GM13977 (cell line): ENCODE data around the gene OR10AD1.

Experiments used
- DNase-seq: peaks from one replicate; pipeline ENCODE4 v3.0.0; 2012; ENCODE audit warnings: low spot score
- in situ Hi-C: fragments of 300-500 bp; cut with MboI; formaldehyde crosslinking; loops from one replicate; pipeline ENCODE4 v1.12.0; 2022; ENCODE audit warnings: low sequenced_read_pairs, low pct_unique_long_range_greater_than_20kb, mixed read lengths, inconsistent platforms; ENCODE audit not compliant: unreplicated experiment
- TF ChIP-seq, protein P1 (sequence below): IDR thresholded peaks from 2 replicates; pipeline ENCODE4 v1.5.1; 2012; ENCODE audit warnings: mild to moderate bottlenecking, control low read depth; ENCODE audit not compliant: insufficient read depth; ENCODE audit errors: extremely low read depth, missing control alignments

Gene OR10AD1

DNA sequence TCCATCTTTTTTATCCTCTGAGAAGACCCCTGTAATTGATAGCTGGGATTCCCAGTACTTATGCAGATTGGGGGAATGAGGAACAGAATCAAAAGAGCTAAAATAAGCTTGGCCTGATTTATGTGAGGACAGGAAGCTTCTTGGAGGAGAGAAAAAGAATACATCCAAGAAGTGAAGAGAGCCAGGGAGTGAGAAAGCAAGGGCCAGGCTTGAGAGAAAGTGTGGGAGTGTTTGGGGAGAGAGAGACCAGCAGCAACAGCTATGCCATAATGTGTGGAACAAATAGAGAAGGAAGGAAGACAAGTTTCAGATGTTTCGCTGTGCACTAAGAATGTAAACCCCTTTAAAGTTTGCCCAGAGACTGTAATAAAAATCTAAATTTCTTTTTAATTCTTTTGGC lies 23.6 kb downstream of the OR10AD1 start:
- in situ Hi-C loops = loop anchor here (25.0 kb wide), 1 partner anchor 433 kb away; no protein-coding TSS in a partner anchor
- DNase-seq = no peak
- TF ChIP-seq, protein P1, sequence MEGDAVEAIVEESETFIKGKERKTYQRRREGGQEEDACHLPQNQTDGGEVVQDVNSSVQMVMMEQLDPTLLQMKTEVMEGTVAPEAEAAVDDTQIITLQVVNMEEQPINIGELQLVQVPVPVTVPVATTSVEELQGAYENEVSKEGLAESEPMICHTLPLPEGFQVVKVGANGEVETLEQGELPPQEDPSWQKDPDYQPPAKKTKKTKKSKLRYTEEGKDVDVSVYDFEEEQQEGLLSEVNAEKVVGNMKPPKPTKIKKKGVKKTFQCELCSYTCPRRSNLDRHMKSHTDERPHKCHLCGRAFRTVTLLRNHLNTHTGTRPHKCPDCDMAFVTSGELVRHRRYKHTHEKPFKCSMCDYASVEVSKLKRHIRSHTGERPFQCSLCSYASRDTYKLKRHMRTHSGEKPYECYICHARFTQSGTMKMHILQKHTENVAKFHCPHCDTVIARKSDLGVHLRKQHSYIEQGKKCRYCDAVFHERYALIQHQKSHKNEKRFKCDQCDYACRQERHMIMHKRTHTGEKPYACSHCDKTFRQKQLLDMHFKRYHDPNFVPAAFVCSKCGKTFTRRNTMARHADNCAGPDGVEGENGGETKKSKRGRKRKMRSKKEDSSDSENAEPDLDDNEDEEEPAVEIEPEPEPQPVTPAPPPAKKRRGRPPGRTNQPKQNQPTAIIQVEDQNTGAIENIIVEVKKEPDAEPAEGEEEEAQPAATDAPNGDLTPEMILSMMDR = no peak

DNA sequence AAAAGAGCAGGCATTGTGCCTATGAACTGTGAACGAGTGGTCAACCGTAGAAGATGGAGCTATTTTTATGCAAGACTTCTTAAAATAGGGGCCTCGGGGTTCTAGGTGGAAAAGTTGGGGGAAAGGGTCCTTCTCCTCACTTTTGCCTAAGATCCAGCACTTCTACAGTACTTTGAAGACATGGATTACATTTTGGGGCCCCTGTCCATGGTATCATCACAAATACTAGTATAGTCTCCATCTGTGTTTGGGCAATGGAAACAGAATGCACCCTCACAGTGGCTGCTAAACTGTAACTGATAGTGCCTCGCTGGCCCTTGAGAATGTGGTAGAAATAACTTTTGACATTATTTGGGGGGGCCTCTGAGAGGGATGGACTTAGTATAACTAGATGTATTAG lies 25.1 kb downstream of the OR10AD1 start:
- in situ Hi-C loops = loop anchor here (25.0 kb wide), 1 partner anchor 434 kb away; no protein-coding TSS in a partner anchor
- DNase-seq = no peak
- TF ChIP-seq, protein P1 = no peak

DNA sequence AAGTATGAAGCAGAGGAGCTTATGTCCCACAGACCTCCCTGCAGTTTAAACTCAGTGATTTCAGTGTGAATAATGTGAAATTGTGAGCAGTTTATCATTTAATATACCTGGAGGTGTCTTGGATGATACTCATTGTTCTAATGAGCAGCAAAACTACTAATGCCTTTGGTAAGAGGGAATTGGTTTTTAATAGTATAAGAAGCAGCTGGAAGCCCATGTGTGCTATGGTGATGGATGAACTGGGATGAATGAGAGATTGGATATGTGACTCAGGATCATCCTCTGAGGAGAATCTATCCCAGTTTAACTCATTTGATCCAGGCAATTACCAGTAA lies 26.7 kb downstream of the OR10AD1 start:
- in situ Hi-C loops = loop anchor here (25.0 kb wide), 1 partner anchor 436 kb away; no protein-coding TSS in a partner anchor
- TF ChIP-seq, protein P1 = no peak
- no peak for DNase-seq

DNA sequence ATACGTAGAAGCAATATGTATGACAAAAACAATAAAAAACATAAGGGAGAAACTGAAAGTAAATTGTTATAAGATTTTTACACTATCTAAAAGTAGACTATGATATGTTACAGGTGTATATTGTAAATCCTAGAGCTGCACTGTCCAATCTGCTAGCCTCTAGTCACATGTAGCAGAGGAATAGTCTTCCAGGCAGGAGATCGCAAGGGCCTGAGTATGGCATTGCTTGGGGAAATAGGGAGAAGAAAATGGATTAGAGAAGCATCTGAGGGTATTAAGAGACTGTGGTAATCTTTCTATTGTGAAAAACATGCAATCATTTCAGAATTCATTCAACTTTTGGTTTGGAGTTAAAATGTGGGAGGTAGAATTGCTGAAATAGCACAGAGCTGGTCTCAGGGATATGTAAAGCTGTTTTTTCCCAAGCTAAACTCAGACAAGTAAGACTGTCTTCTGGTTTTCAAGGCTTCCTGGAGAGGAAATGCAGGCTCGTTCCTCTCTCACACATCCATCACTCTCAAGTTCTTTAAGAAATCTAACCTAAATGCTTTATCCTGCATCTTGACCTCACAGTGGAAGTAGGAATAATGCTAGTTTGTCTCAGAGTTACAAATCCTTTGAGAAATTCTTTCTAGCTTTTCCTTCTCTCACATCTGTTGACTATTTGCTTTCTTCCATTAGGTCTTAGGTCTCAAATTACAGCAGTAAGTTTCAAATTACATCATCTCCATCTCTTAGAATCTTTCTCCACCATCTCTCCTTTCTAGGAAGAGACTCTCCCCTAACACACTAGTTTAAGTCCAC lies 27.3 kb downstream of the OR10AD1 start:
- no peak for DNase-seq
- TF ChIP-seq, protein P1 = no peak
- in situ Hi-C loops = loop anchor here (25.0 kb wide), 1 partner anchor 436 kb away; no protein-coding TSS in a partner anchor

DNA sequence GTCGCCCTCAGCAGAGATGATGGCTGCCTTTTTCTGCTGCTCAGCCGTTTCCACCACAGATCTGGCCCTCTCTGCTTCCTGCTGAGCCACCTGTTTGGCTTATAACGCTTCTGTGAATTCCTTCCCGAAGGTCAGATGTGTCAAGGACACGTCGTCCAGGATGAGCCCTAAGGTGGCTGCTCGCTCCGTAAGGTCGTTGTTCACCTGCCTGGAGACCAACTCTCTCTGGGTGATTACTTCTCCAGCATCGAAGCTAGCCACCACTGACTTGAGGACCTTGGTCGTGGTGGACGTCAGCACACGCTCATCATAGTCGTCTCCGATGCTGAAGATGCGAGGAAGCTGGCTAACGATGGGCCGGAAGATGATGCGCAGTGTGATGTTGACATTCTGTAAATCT lies 34.1 kb downstream of the OR10AD1 start:
- DNase-seq = no peak
- in situ Hi-C loops = loop anchor here (25.0 kb wide), 1 partner anchor 432 kb away; the partner anchor contains the start of gene ENDOU
- TF ChIP-seq, protein P1 = no peak

DNA sequence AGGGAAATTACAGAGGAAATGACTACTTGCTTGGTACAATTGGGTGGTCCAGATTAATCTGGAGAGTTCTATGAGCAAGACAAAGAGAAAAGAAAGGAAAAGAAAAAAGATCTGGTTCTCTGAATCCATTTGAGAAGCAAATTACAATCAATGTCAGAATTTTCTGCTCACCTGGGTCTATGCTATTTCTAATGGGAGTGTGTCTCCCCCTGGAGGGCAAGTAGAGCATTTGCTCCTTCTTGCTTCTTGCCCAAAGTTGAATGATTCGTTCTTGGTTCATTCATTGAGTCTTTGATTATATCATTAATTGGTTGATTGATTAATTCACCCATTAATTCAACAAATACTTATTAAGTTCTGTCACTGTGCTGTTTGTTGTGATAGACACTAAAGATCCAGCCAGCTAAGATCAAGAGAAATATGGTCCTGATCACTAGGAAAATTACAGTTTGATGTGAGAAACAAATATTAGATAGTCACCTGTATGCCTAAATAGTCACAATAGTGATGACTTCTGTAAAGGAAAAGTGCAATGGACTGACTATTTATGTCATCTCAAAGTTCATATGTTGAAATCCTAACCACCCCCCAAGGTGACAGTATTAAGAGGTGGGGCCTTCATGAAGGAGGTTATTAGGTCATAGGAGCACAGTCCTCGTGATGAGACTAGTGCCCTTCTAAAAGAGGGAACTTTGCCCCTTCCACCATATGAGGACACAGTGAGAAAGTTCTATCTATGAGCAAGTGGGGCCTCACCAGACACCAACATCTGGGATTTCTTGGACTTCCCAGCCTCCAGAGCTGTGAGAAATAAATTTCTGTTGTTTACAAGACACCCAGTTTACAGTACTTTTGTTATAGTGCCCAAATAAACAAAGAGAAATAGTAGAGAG lies 37.8 kb downstream of the OR10AD1 start:
- DNase-seq = peak; percentile 69
- TF ChIP-seq, protein P1 = peak; percentile 87
- in situ Hi-C loops = loop anchor here (25.0 kb wide), 1 partner anchor 428 kb away; the partner anchor contains the start of gene ENDOU
